Measurements from ENCODE around the gene OR52E5. TPM values are rescaled to one million over a fixed set of nuclear protein-coding genes. Genes with fewer than 3 reads are reported as not detected.

Gene OR52E5
- total RNA-seq (not detected), polyA plus RNA-seq (not detected)
- long read RNA-seq, donor 1: 0 reads
- long read RNA-seq, donor 2: 0 reads
- long read RNA-seq, donor 3: 0 reads
- long read RNA-seq, donor 4: 0 reads
- long read RNA-seq, donor 5: 0 reads
- long read RNA-seq, donor 6: 0 reads
- long read RNA-seq, donor 7: 0 reads
- long read RNA-seq, donor 8: 0 reads
- long read RNA-seq, donor 9: 0 reads
- long read RNA-seq, donor 10: 0 reads

GRCh38 chr11:5892908-5893307 lies at the start of gene OR52E5:
Gene OR52E5, plus strand, starts transcription at chr11:5893208. Its CDS starts 7,569 bp downstream, at chr11:5900777.
- H3K4me1 ChIP-seq (replicated peaks in 1 of 2): no peaks in the 10 kb centered on the region
- H3K36me3 ChIP-seq (replicated peaks in 1 of 2): no peaks in the 10 kb centered on the region
- H3K4me3 ChIP-seq: no peak within 1 kb of the TSS
- no peak within 1 kb of the TSS for H3K27ac ChIP-seq
- H3K27me3 ChIP-seq: no peaks in the 10 kb centered on the region
- DNase-seq: no peak
- WGBS, 4 donors: 78 to 83% (median 81%) methylated on average over 3 of the region's 3 CpGs
- intact Hi-C loops (cut with DNase I): no loop called here
- no peak for TF ChIP-seq POLR2A (IDR thresholded peaks at IDR 0.05)
- TF ChIP-seq CTCF (IDR thresholded peaks at IDR 0.05): no peak
- H3K9me3 ChIP-seq (replicated peaks in 1 of 3): no peaks in the 10 kb centered on the region

GRCh38 chr11:5846701-5847100 lies 46.3 kb upstream of the OR52E5 start:
- Histone ChIP-seq H3K9me3 (replicated peaks in 1 of 3) (no peaks in the 10 kb centered on the region), H3K27ac (no peak overlapping the region), H3K4me1 (replicated peaks in 1 of 2) (no peaks in the 10 kb centered on the region), H3K36me3 (replicated peaks in 1 of 2) (no peaks in the 10 kb centered on the region), H3K4me3 (no peak overlapping the region), H3K27me3 (no peaks in the 10 kb centered on the region)
- no peak for TF ChIP-seq CTCF (IDR thresholded peaks at IDR 0.05)
- no peak for TF ChIP-seq POLR2A (IDR thresholded peaks at IDR 0.05)
- intact Hi-C loops (cut with DNase I): no loop called here
- no peak for DNase-seq
- 46 to 66% (median 53%) methylated on average over 1 of the region's 1 CpG for WGBS, 4 donors

- intact Hi-C loops (cut with DNase I): no loop called here
- no peak for TF ChIP-seq CTCF (IDR thresholded peaks at IDR 0.05)
- no peak for DNase-seq
Measured at GRCh38 chr11:5847711-5848110, 45.3 kb upstream of the OR52E5 start.

GRCh38 chr11:5851002-5851401 lies 42.0 kb upstream of the OR52E5 start:
- H3K4me3 ChIP-seq: no peak overlapping the region
- no peaks in the 10 kb centered on the region for H3K36me3 ChIP-seq (replicated peaks in 1 of 2)
- H3K27me3 ChIP-seq: no peaks in the 10 kb centered on the region
- no peak overlapping the region for H3K27ac ChIP-seq
- WGBS, 4 donors: 90 to 95% (median 93%) methylated on average over 1 of the region's 1 CpG
- H3K9me3 ChIP-seq (replicated peaks in 1 of 3): no peaks in the 10 kb centered on the region
- TF ChIP-seq POLR2A (IDR thresholded peaks at IDR 0.05): no peak
- no peak for TF ChIP-seq CTCF (IDR thresholded peaks at IDR 0.05)
- no peak for DNase-seq
- intact Hi-C loops (cut with DNase I): no loop called here
- H3K4me1 ChIP-seq (replicated peaks in 1 of 2): no peaks in the 10 kb centered on the region

More at GRCh38 chr11:5847711-5848110, 45.3 kb upstream of the OR52E5 start:
- Histone ChIP-seq H3K36me3 (replicated peaks in 1 of 2) (no peaks in the 10 kb centered on the region), H3K9me3 (replicated peaks in 1 of 3) (no peaks in the 10 kb centered on the region), H3K4me1 (replicated peaks in 1 of 2) (no peaks in the 10 kb centered on the region), H3K27me3 (no peaks in the 10 kb centered on the region), H3K27ac (no peak overlapping the region), H3K4me3 (no peak overlapping the region)
